22Rv1 (cell line): ENCODE measurements around the gene STAMBPL1.

ENCODE experiments used
- ZFX ChIP-seq: fragments of 450-650 bp; IDR thresholded peaks from 2 replicates; pipeline ENCODE4 v1.6.1; 2017; ENCODE audit warnings: antibody characterized with exemption, borderline replicate concordance
- TF ChIP-seq, protein P1 (sequence below): fragments of 450-650 bp; IDR thresholded peaks from 2 replicates; pipeline ENCODE4 v1.5.1; 2017; ENCODE audit warnings: mild to moderate bottlenecking

DNA sequence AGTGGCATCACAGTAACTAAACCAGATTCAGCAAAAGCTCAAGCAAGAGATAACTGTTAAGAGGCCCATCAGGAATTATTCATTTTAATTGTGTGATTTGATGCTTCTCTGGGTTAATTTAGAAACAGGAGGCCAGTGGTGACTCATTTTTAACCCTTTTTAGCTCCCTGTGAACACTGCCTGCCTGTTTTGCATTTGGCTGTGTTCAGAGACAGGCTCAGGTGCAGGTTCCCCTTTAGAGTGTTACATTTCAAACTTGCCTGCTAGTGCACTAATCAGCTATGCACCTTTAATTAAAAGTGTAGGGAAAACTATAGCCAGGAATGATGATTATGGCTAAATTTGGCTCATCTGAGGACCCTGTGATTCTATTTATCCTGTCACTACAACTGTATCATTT, 6.5 kb downstream of the STAMBPL1 start:
- TF ChIP-seq, protein P1, sequence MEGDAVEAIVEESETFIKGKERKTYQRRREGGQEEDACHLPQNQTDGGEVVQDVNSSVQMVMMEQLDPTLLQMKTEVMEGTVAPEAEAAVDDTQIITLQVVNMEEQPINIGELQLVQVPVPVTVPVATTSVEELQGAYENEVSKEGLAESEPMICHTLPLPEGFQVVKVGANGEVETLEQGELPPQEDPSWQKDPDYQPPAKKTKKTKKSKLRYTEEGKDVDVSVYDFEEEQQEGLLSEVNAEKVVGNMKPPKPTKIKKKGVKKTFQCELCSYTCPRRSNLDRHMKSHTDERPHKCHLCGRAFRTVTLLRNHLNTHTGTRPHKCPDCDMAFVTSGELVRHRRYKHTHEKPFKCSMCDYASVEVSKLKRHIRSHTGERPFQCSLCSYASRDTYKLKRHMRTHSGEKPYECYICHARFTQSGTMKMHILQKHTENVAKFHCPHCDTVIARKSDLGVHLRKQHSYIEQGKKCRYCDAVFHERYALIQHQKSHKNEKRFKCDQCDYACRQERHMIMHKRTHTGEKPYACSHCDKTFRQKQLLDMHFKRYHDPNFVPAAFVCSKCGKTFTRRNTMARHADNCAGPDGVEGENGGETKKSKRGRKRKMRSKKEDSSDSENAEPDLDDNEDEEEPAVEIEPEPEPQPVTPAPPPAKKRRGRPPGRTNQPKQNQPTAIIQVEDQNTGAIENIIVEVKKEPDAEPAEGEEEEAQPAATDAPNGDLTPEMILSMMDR = no peak
- no peak for TF ChIP-seq ZFX
